Endothelial cell of umbilical vein (primary cell): ENCODE measurements around the gene RELL2. TPM values are rescaled to one million over a fixed set of nuclear protein-coding genes. Genes with fewer than 3 reads are reported as not detected.
"Not testable (repeated sequence)": the region's sequence is repeated elsewhere in the genome, so short reads cannot be mapped to it uniquely, and the experiment has no call there.

Experiments
- BruUV-seq: library from RNA; stranded (reverse); fragments of 400-500 nt; replicated peaks from 2 replicates; lab custom pipeline; 2021; lab: Mats Ljungman, UMichigan
- CTCF ChIA-PET: fragments of 300-600, 350-600 bp; sonication (Branson Sonifier 250); formaldehyde crosslinking; loops from one replicate; lab custom pipeline; 2021; ENCODE audit warnings: antibody characterized with exemption, inconsistent platforms; lab: Charles Lee
- POLR2A ChIA-PET: fragments of 300-600, 350-600 bp; sonication (Branson Sonifier 250); formaldehyde crosslinking; loops from one replicate; lab custom pipeline; 2021; ENCODE audit warnings: antibody characterized with exemption, inconsistent platforms; lab: Charles Lee
- DNase-seq: peaks from one replicate; pipeline ENCODE4 v3.0.0-alpha.2; 2011; ENCODE audit warnings: low read depth, low spot score
- FAIRE-seq: peaks from 2 replicates; lab custom pipeline; 2011; peaks lifted over from hg19 to GRCh38; lab: Jason Lieb, UNC
- H2AFZ ChIP-seq: 2 replicates; pipeline ENCODE4 v1.6.0; 2012; ENCODE audit warnings: low read depth, low read length, control low read depth, inconsistent platforms
- H3K27ac ChIP-seq: 2 replicates; pipeline ENCODE4 v1.5.1; 2011; ENCODE audit warnings: low read depth, mild to moderate bottlenecking, control low read depth, low read length, moderate library complexity; ENCODE audit not compliant: insufficient read depth
- H3K27me3 ChIP-seq, 2 experiments: 2 replicates each; pipeline versions ENCODE4 v1.6.0 to v1.6.1; 2011; ENCODE audit warnings: low read length in 2 of 2, mixed read lengths in 1 of 2; ENCODE audit not compliant: control insufficient read depth in 2 of 2, insufficient read depth in 2 of 2
- H3K36me3 ChIP-seq, 2 experiments: 2 replicates in 1 of 2; 3 replicates in 1 of 2; pipeline ENCODE4 v1.5.1; 2011; ENCODE audit warnings: low read length in 2 of 2, mild to moderate bottlenecking in 1 of 2, moderate library complexity in 1 of 2; ENCODE audit not compliant: control insufficient read depth in 2 of 2, insufficient read depth in 2 of 2; ENCODE audit errors: extremely low read depth in 1 of 2
- H3K4me1 ChIP-seq: 3 replicates; pipeline ENCODE4 v1.5.1; 2011; ENCODE audit warnings: mild to moderate bottlenecking, low read length; ENCODE audit not compliant: control insufficient read depth, insufficient read depth; ENCODE audit errors: extremely low read depth
- H3K4me2 ChIP-seq: 2 replicates; pipeline ENCODE4 v1.6.1; 2011; ENCODE audit warnings: low read length, control low read depth, mixed read lengths; ENCODE audit not compliant: insufficient read depth
- H3K4me3 ChIP-seq, 3 experiments: fragments of 200-600 bp in 1 of 3; sonication (generic), shearing (Covaris generic) in 1 of 3; replicated peaks in 1 of 3; 2 replicates each; pipeline ENCODE4 v1.5.1; 2011 to 2016; ENCODE audit warnings: control low read depth in 3 of 3, low read length in 3 of 3, mild to moderate bottlenecking in 2 of 3, inconsistent platforms in 1 of 3, low read depth in 1 of 3, moderate library complexity in 1 of 3; ENCODE audit not compliant: insufficient read depth in 1 of 3
- H3K79me2 ChIP-seq: 2 replicates; pipeline ENCODE4 v1.6.0; 2012; ENCODE audit warnings: low read length, inconsistent platforms; ENCODE audit not compliant: control insufficient read depth, insufficient read depth
- H3K9ac ChIP-seq: replicated peaks from 2 replicates; pipeline ENCODE3; 2011; ENCODE audit warnings: low read length, control low read depth; ENCODE audit not compliant: insufficient read depth; ENCODE audit errors: extremely low read depth
- H3K9me1 ChIP-seq: replicated peaks from 3 replicates; pipeline ENCODE4 v1.6.0; 2011; ENCODE audit warnings: mild to moderate bottlenecking, low read length; ENCODE audit not compliant: control insufficient read depth, insufficient read depth; ENCODE audit errors: extremely low read depth
- H3K9me3 ChIP-seq: replicated peaks from 2 replicates; pipeline ENCODE4 v1.5.1; 2012; ENCODE audit warnings: low read length, inconsistent platforms; ENCODE audit not compliant: control insufficient read depth, insufficient read depth
- H4K20me1 ChIP-seq: replicated peaks from 2 replicates; pipeline ENCODE3; 2011; ENCODE audit warnings: mild to moderate bottlenecking, low read length; ENCODE audit not compliant: control insufficient read depth, insufficient read depth; ENCODE audit errors: extremely low read depth
- CTCF ChIP-seq, 2 donors: IDR thresholded peaks; 1 replicate in 1 of 2; 2 replicates in 1 of 2; pipeline ENCODE4 v1.5.1; 2011; ENCODE audit warnings: low read length in 2 of 2, mild to moderate bottlenecking in 2 of 2, moderate library complexity in 2 of 2, control low read depth in 1 of 2, inconsistent platforms in 1 of 2, low read depth in 1 of 2; ENCODE audit not compliant: insufficient read depth in 1 of 2; ENCODE audit errors: extremely low read depth in 1 of 2
- EZH2 ChIP-seq: IDR thresholded peaks from 2 replicates; pipeline ENCODE4 v1.6.1; 2012; ENCODE audit warnings: borderline replicate concordance, low read depth, mild to moderate bottlenecking, moderate library complexity, low read length, inconsistent platforms; ENCODE audit not compliant: severe bottlenecking
- FOS ChIP-seq: IDR thresholded peaks from 2 replicates; pipeline ENCODE4 v1.6.1; 2011; ENCODE audit warnings: mild to moderate bottlenecking, low read length, moderate library complexity, borderline replicate concordance; ENCODE audit not compliant: insufficient read depth
- GATA2 ChIP-seq: IDR thresholded peaks from 2 replicates; pipeline ENCODE4 v1.7.0; 2011; ENCODE audit warnings: low read depth, mild to moderate bottlenecking, moderate library complexity, mixed read lengths, low read length; ENCODE audit not compliant: insufficient read length, insufficient read depth
- JUN ChIP-seq: IDR thresholded peaks from 2 replicates; pipeline ENCODE4 v1.6.1; 2011; ENCODE audit warnings: borderline replicate concordance, low read depth; ENCODE audit not compliant: insufficient read length, insufficient read depth
- MAX ChIP-seq: IDR thresholded peaks from 2 replicates; pipeline ENCODE4 v1.6.1; 2011; ENCODE audit not compliant: insufficient read depth, insufficient read length
- MYC ChIP-seq: IDR thresholded peaks from one replicate; pipeline ENCODE4 v1.6.1; 2011; ENCODE audit warnings: mild to moderate bottlenecking, low read depth, low read length
- POLR2A ChIP-seq: IDR thresholded peaks from 2 replicates; pipeline ENCODE4 v1.6.1; 2012; ENCODE audit warnings: low read depth, mild to moderate bottlenecking, control low read depth, low read length
- POLR2AphosphoS5 ChIP-seq: IDR thresholded peaks from 2 replicates; pipeline ENCODE4 v1.6.1; 2012; ENCODE audit warnings: low read depth, mild to moderate bottlenecking, control low read depth, low read length, moderate library complexity; ENCODE audit not compliant: insufficient read depth
- dilution Hi-C: fragments of 300-500 bp; cut with MboI; formaldehyde crosslinking; loops from one replicate; pipeline ENCODE4 v1.15.0; 2019; ENCODE audit warnings: low sequenced_read_pairs; ENCODE audit not compliant: extremely low pct_ligation_motif_present
- intact Hi-C: fragments of 100-400 bp; cut with micrococcal nuclease; formaldehyde crosslinking; loops from one replicate; pipeline ENCODE4 v1.10.0; 2022
- polyA plus RNA-seq, 4 experiments: library from polyadenylated mRNA; depleted of rRNA in 3 of 4; stranded (reverse) in 3 of 4; unstranded in 1 of 4; fragments of >200 nt; gene quantifications; 2 replicates each; pipeline versions ENCODE4 v1.2.1 to v1.2.3, GENCODE V29; 2011 to 2012; ENCODE audit warnings: missing spikeins in 1 of 4
- total RNA-seq: library from RNA; stranded (reverse); gene quantifications from 2 replicates; pipeline ENCODE4 v1.2.3, GENCODE V29; 2021

Gene RELL2
- total and polyA plus RNA-seq, 2 donors (not counting 3 experiments of a cell fraction or from before 2014, with no cell fraction given) = 3.4 to 3.6 TPM

- Histone ChIP-seq H3K9me3 (no peaks in the 10 kb centered on the region), H3K79me2 (peaks cover 63% of the 10 kb centered on the region), H3K27me3 (no peaks in the 10 kb centered on the region), H4K20me1 (no peaks in the 10 kb centered on the region), H3K9ac (no peak overlapping the region), H3K36me3 (no peaks in the 10 kb centered on the region), H3K9me1 (no peaks in the 10 kb centered on the region), H2AFZ (no peak overlapping the region), H3K27ac (no peak overlapping the region), H3K4me3 (no peak overlapping the region), H3K4me2 (no peak overlapping the region), H3K4me1 (peaks cover 25% of the 10 kb centered on the region)
- no peak for TF ChIP-seq MAX
- no peak for TF ChIP-seq POLR2A
- TF ChIP-seq JUN = no peak
- TF ChIP-seq GATA2 = no peak
- no peak for TF ChIP-seq MYC
- TF ChIP-seq POLR2AphosphoS5 = no peak
- TF ChIP-seq CTCF (IDR thresholded peaks at IDR 0.05; ENCODE audit: extremely low read depth in 1 of 2, insufficient read depth in 1 of 2, low read depth in 1 of 2, low read length in 2 of 2) = no peak
- TF ChIP-seq EZH2 = no peak
- no peak for TF ChIP-seq FOS
- intact Hi-C loops = no loop called here
- FAIRE-seq (no peak), DNase-seq (no peak)
- dilution Hi-C loops = no loop called here
- ChIA-PET CTCF (interaction anchor here (0.7 to 9.0 kb wide), 3 partner anchors 10 to 186 kb away, joined by 4 to 114 read pairs (median 78); partner anchors contain the start of gene DIAPH1), POLR2A (interaction anchor here (0.7 kb wide), 1 partner anchor 33 kb away, joined by 5 read pairs; no protein-coding TSS in a partner anchor)
- no TSS peak for BruUV-seq
Measured at GRCh38 chr5:141609044-141609443, 27.8 kb upstream of the RELL2 start.

GRCh38 chr5:141609921-141610320 lies 26.9 kb upstream of the RELL2 start:
- DNase-seq, H4K20me1 ChIP-seq, BruUV-seq, H2AFZ ChIP-seq, H3K27ac ChIP-seq, H3K4me3 ChIP-seq, intact Hi-C loops, H3K36me3 ChIP-seq, dilution Hi-C loops, H3K4me2 ChIP-seq, POLR2A ChIA-PET, H3K9me1 ChIP-seq, H3K9me3 ChIP-seq, FAIRE-seq, H3K27me3 ChIP-seq, H3K9ac ChIP-seq: not testable (repeated sequence)
- CTCF ChIA-PET = interaction anchor here (5.7 to 9.0 kb wide), 2 partner anchors 9 to 17 kb away, joined by 78 to 114 read pairs; partner anchors contain the start of gene DIAPH1
- H3K79me2 ChIP-seq = peaks cover 64% of the 10 kb centered on the region
- H3K4me1 ChIP-seq = peaks cover 16% of the 10 kb centered on the region
